K562 (cell line): ENCODE results near the gene CYTH1. TPM values are rescaled to one million over a fixed set of nuclear protein-coding genes. Genes with fewer than 3 reads are reported as not detected.

ENCODE experiments used
- ATAC-seq: fragments of 200-7000 bp; cut with Tn5 transposase; 3 replicates; pipeline ENCODE4 v1.9.1; 2020; ENCODE audit warnings: moderate library complexity
- BruUV-seq: library from RNA; stranded (reverse); fragments of 400-500 nt; replicated peaks from 2 replicates; lab custom pipeline; 2021; lab: Mats Ljungman, UMichigan
- CTCF ChIA-PET: fragments of 300-600 bp; formaldehyde crosslinking; extraction: SDS; loops from one replicate; lab custom pipeline; 2021; ENCODE audit warnings: low intra/inter-chr PET ratio; lab: Yijun Ruan, JAX
- POLR2A ChIA-PET: fragments of 300-600, 350-650 bp; sonication (Branson Sonifier 250); formaldehyde crosslinking; extraction: SDS; loops from one replicate; lab custom pipeline; 2021; ENCODE audit warnings: antibody characterized with exemption, inconsistent platforms; lab: Yijun Ruan, JAX
- DNase-seq, 4 experiments: peaks; one replicate each; pipeline versions ENCODE4 v3.0.0 to v3.0.0-alpha.2; 2011 to 2018; ENCODE audit warnings: low spot score in 3 of 4, mixed read lengths in 3 of 4; ENCODE audit errors: extremely low read depth in 1 of 4
- FAIRE-seq: peaks from 2 replicates; lab custom pipeline; 2011; peaks lifted over from hg19 to GRCh38; lab: Jason Lieb, UNC
- H2AFZ ChIP-seq: 2 replicates; pipeline ENCODE4 v1.6.0; 2011; ENCODE audit warnings: low read depth, low read length, control low read depth, inconsistent platforms
- H3K27ac ChIP-seq: fragments of 200-600 bp; 3 replicates; pipeline ENCODE4 v1.8.0; 2011; ENCODE audit warnings: low read depth, mild to moderate bottlenecking, control low read depth, inconsistent platforms, low read length, moderate library complexity, mixed read lengths; ENCODE audit errors: extremely low read depth
- H3K27me3 ChIP-seq, 2 experiments: fragments of 300-600 bp in 1 of 2; 2 replicates in 1 of 2; 3 replicates in 1 of 2; pipeline versions ENCODE4 v1.6.0 to v1.8.0; 2011; ENCODE audit warnings: inconsistent platforms in 2 of 2, low read length in 2 of 2, mild to moderate bottlenecking in 1 of 2, mixed read lengths in 1 of 2, moderate library complexity in 1 of 2; ENCODE audit not compliant: control insufficient read depth in 2 of 2, insufficient read depth in 2 of 2
- H3K36me3 ChIP-seq: fragments of 300-600 bp; 3 replicates; pipeline ENCODE4 v1.8.0; 2011; ENCODE audit warnings: mild to moderate bottlenecking, low read length, inconsistent platforms; ENCODE audit not compliant: control insufficient read depth, insufficient read depth
- H3K4me1 ChIP-seq, 2 experiments: fragments of 200-600 bp in 1 of 2; replicated peaks in 1 of 2; 2 replicates in 1 of 2; 3 replicates in 1 of 2; pipeline versions ENCODE4 v1.5.1 to v1.8.0; 2011; ENCODE audit warnings: inconsistent platforms in 2 of 2, low read length in 2 of 2, mild to moderate bottlenecking in 1 of 2, mixed read lengths in 1 of 2, moderate library complexity in 1 of 2; ENCODE audit not compliant: control insufficient read depth in 2 of 2, insufficient read depth in 2 of 2
- H3K4me2 ChIP-seq: 2 replicates; pipeline ENCODE4 v1.6.1; 2011; ENCODE audit warnings: low read length, control low read depth, inconsistent platforms, mixed read lengths; ENCODE audit not compliant: insufficient read depth
- H3K4me3 ChIP-seq: fragments of 200-600 bp; sonication (generic), shearing (Covaris generic); 2 replicates; pipeline ENCODE4 v1.5.1; 2016; ENCODE audit warnings: control low read depth, inconsistent platforms
- H3K79me2 ChIP-seq: fragments of 200-600 bp; 3 replicates; pipeline ENCODE4 v1.8.0; 2011; ENCODE audit warnings: low read length, inconsistent platforms; ENCODE audit not compliant: control insufficient read depth, insufficient read depth
- H3K9ac ChIP-seq, 2 experiments: 2 replicates each; pipeline versions ENCODE4 v1.6.0 to v1.6.1; 2011; ENCODE audit warnings: low read depth in 2 of 2, low read length in 2 of 2, control low read depth in 1 of 2, inconsistent platforms in 1 of 2, mild to moderate bottlenecking in 1 of 2, mixed read lengths in 1 of 2; ENCODE audit not compliant: insufficient read depth in 1 of 2
- H3K9me1 ChIP-seq: one replicate; pipeline ENCODE4 v1.6.0; 2011; ENCODE audit warnings: inconsistent platforms, mild to moderate bottlenecking, low read length, moderate library complexity; ENCODE audit not compliant: control insufficient read depth, insufficient read depth
- H3K9me3 ChIP-seq: replicated peaks from 2 replicates; pipeline ENCODE4 v1.5.1; 2011; ENCODE audit warnings: low read depth, low read length, inconsistent platforms; ENCODE audit not compliant: control insufficient read depth, insufficient read depth
- H4K20me1 ChIP-seq: replicated peaks from 2 replicates; pipeline ENCODE4 v1.6.1; 2011; ENCODE audit warnings: low read length, inconsistent platforms, mixed read lengths; ENCODE audit not compliant: control insufficient read depth, insufficient read depth
- ARID1B ChIP-seq: fragments of 450-650 bp; IDR thresholded peaks from 2 replicates; pipeline ENCODE4 v1.6.1; 2016; ENCODE audit warnings: antibody characterized with exemption, mild to moderate bottlenecking, inconsistent platforms
- CEBPB ChIP-seq: fragments of 450-650 bp; IDR thresholded peaks from 2 replicates; pipeline ENCODE4 v1.6.1; 2016; ENCODE audit warnings: missing genetic modification characterization, missing compliant biosample characterization
- CEBPG ChIP-seq, 3 experiments: fragments of 200-800 bp in 1 of 3; sonication (Bioruptor generic) in 1 of 3; sonication (generic) in 1 of 3; formaldehyde crosslinking in 1 of 3; IDR thresholded peaks in 2 of 3; conservative IDR thresholded peaks in 1 of 3; 2 replicates each; pipeline versions ENCODE4 v1.6.1 to v1.8.0; 2016 to 2022; ENCODE audit warnings: missing compliant biosample characterization in 2 of 3, missing genetic modification characterization in 2 of 3, mild to moderate bottlenecking in 1 of 3, missing genetic modification reagents in 1 of 3
- E2F1 ChIP-seq: sonication (generic); formaldehyde crosslinking; IDR thresholded peaks from 2 replicates; pipeline ENCODE4 v1.8.1; 2023; ENCODE audit warnings: mild to moderate bottlenecking, missing genetic modification reagents, moderate library complexity
- FOXJ2 ChIP-seq: fragments of 200-800 bp; sonication (Bioruptor generic); IDR thresholded peaks from 2 replicates; pipeline ENCODE4 v1.6.1; 2016; ENCODE audit warnings: missing genetic modification characterization, missing compliant biosample characterization
- FOXJ3 ChIP-seq: sonication (generic); formaldehyde crosslinking; IDR thresholded peaks from 2 replicates; pipeline ENCODE4 v1.4.0; 2020; ENCODE audit warnings: mild to moderate bottlenecking, missing genetic modification reagents
- HEY1 ChIP-seq: fragments of 250-450 bp; sonication (Bioruptor Pico); IDR thresholded peaks from 2 replicates; pipeline ENCODE4 v1.5.0; 2020; ENCODE audit warnings: mild to moderate bottlenecking, moderate library complexity, borderline replicate concordance
- MYC ChIP-seq, 2 experiments: fragments of 250-450 bp in 1 of 2; sonication (Bioruptor Pico) in 1 of 2; IDR thresholded peaks; 2 replicates each; pipeline versions ENCODE4 v1.5.1 to v1.6.1; 2012 to 2021; ENCODE audit warnings: low read depth in 2 of 2, borderline replicate concordance in 1 of 2, improper control_type of control experiment in 1 of 2, low read length in 1 of 2, mild to moderate bottlenecking in 1 of 2, moderate library complexity in 1 of 2
- NFIC ChIP-seq: fragments of 450-650 bp; IDR thresholded peaks from 2 replicates; pipeline ENCODE4 v1.6.1; 2017; ENCODE audit warnings: mild to moderate bottlenecking, inconsistent platforms
- PHB ChIP-seq: fragments of 250-450 bp; sonication (Bioruptor Pico); IDR thresholded peaks from 2 replicates; pipeline ENCODE4 v1.5.0; 2021
- PRMT5 ChIP-seq: sonication (generic); formaldehyde crosslinking; IDR thresholded peaks from 2 replicates; pipeline ENCODE4 v1.5.0; 2020; ENCODE audit warnings: missing genetic modification reagents
- SIRT6 ChIP-seq: IDR thresholded peaks from one replicate; pipeline ENCODE4 v1.6.1; 2012; ENCODE audit warnings: low read depth, mild to moderate bottlenecking, control low read depth, inconsistent platforms, low read length, moderate library complexity
- TAL1 ChIP-seq: fragments of 450-650 bp; IDR thresholded peaks from 2 replicates; pipeline ENCODE4 v1.6.1; 2016; ENCODE audit warnings: mild to moderate bottlenecking
- ZBTB17 ChIP-seq: fragments of 450-650 bp; formaldehyde crosslinking; IDR thresholded peaks from 2 replicates; pipeline ENCODE4 v1.4.0; 2020; ENCODE audit warnings: mild to moderate bottlenecking
- WGBS: fragments of 100-300 bp; shearing (Covaris generic); methylation state at CpG from one replicate; pipeline ENCODE4 v1.1.6; 2016; ENCODE audit warnings: low coverage, mixed read lengths; ENCODE audit not compliant: insufficient coverage; ENCODE audit errors: missing lambda C conversion rate; 5-methylcytosine and 5-hydroxymethylcytosine counted together
- in situ Hi-C: fragments of 300-500 bp; cut with MboI; formaldehyde crosslinking; loops from 4 replicates; pipeline ENCODE4 v1.15.0; 2018; ENCODE audit warnings: inconsistent platforms, mixed read lengths
- intact Hi-C: fragments of 100-400 bp; cut with micrococcal nuclease; formaldehyde crosslinking; loops from 2 replicates; pipeline ENCODE4 v1.14.2; 2022
- polyA plus RNA-seq, 8 experiments: library from polyadenylated mRNA; depleted of rRNA in 4 of 8; stranded (reverse) in 5 of 8; unstranded in 3 of 8; fragments of >200 nt; fragmentation: Nextera tagmentation in 2 of 8; fragmentation: Illumina TruSeq in 1 of 8; extraction: Ambion mirVana in 2 of 8; extraction: Trizol in 1 of 8; gene quantifications; 2 replicates each; pipeline versions ENCODE4 v1.2.1 to v1.2.3, GENCODE V29; 2011 to 2014; ENCODE audit warnings: inconsistent platforms in 1 of 8, missing spikeins in 1 of 8
- total RNA-seq, 7 experiments: library from RNA; depleted of rRNA in 6 of 7; stranded (reverse); fragments of >200 nt in 6 of 7; fragmentation: Illumina TruSeq in 2 of 7; extraction: Trizol in 2 of 7; gene quantifications; 2 replicates each; pipeline versions ENCODE4 v1.2.1 to v1.2.3, GENCODE V29; 2011 to 2021; ENCODE audit warnings: low replicate concordance in 1 of 7
- TF ChIP-seq, protein P1 (sequence below): sonication (generic); formaldehyde crosslinking; IDR thresholded peaks from 2 replicates; pipeline ENCODE4 v1.8.1; 2022; ENCODE audit warnings: missing genetic modification reagents
- TF ChIP-seq, protein P2 (sequence below): fragments of 450-650 bp; IDR thresholded peaks from 2 replicates; pipeline ENCODE4 v1.6.1; 2017; ENCODE audit warnings: mild to moderate bottlenecking, moderate library complexity

Gene CYTH1
- total and polyA plus RNA-seq, 9 of the 15 experiments (the other 6 are each of a cell fraction or from before 2014, with no cell fraction given), result 0.52 to 27.7 (median 16.8) TPM

GRCh38 chr17:78759969-78760352, 22.1 kb downstream of the CYTH1 start (continued):
- no peak for TF ChIP-seq E2F1 (CRISPR knock-in tag)
- TF ChIP-seq ZBTB17, result no peak
- no peak for TF ChIP-seq ARID1B
- TF ChIP-seq, protein P1, sequence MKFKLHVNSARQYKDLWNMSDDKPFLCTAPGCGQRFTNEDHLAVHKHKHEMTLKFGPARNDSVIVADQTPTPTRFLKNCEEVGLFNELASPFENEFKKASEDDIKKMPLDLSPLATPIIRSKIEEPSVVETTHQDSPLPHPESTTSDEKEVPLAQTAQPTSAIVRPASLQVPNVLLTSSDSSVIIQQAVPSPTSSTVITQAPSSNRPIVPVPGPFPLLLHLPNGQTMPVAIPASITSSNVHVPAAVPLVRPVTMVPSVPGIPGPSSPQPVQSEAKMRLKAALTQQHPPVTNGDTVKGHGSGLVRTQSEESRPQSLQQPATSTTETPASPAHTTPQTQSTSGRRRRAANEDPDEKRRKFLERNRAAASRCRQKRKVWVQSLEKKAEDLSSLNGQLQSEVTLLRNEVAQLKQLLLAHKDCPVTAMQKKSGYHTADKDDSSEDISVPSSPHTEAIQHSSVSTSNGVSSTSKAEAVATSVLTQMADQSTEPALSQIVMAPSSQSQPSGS (CRISPR knock-in tag), result no peak

DNA sequence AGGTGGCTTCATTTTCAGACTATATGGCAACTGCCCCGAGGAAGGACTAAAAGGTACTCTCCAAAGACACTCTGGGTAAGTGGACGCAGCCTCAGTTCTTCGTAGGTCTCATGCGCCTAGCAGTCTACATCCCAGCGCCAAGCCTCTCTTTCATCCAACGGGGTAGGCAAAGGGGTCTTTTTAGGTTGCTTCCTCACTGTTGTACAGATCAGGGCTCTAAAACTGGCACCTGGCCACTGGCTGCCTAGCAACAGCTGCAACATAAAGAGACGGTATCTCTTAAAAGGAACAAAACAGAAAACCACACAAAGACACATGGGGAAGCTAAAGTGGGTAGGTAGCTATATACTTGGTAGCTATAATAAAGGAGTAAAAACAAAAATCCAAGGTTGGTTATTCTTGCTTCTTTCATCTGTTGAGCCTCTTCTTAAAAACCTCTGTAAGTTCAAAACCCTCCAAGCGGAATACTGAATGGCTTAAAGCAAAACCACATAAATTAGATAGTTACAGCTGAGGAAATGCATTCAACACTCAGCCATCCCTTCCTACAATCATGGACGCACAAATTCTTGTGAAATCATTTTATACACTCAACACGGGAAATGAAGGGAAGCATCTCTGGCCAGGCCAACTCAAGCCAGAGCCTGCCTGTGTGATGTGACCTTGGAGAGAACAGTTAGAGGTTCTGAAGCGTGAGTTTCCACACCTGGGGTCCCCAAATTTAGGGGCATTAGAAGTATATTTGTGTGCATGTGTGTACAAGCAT, 22.7 kb downstream of the CYTH1 start:
- POLR2A ChIA-PET, result interaction anchor here (0.7 kb wide), 1 partner anchor 99 kb away, joined by 3 read pairs; no protein-coding TSS in a partner anchor
- TF ChIP-seq HEY1 (CRISPR knock-in tag) (no peak), CEBPG (CRISPR knock-in tag; IDR thresholded peaks at IDR 0.05) (no peak), CEBPG (tag; conservative IDR thresholded peaks at IDR 0.05 in 1 of 2, IDR thresholded peaks at IDR 0.05 in 1 of 2) (no peak), CEBPB (0 out of 2 replicates have a peak, but pooled peaks have one; percentile 5), PHB (CRISPR knock-in tag) (no peak), TAL1 (no peak), MYC (IDR thresholded peaks at IDR 0.05; ENCODE audit: low read depth, low read length) (peak; percentile 5; the same call in 1 of the 2 replicates), MYC (CRISPR knock-in tag; IDR thresholded peaks at IDR 0.05; ENCODE audit: borderline replicate concordance, low read depth) (no peak), NFIC (peak; percentile 62), FOXJ3 (CRISPR knock-in tag) (peak; percentile 54; the same call in 1 of the 2 replicates), PRMT5 (CRISPR knock-in tag) (no peak), SIRT6 (no peak), FOXJ2 (tag) (peak; percentile 93)
- TF ChIP-seq, protein P2, sequence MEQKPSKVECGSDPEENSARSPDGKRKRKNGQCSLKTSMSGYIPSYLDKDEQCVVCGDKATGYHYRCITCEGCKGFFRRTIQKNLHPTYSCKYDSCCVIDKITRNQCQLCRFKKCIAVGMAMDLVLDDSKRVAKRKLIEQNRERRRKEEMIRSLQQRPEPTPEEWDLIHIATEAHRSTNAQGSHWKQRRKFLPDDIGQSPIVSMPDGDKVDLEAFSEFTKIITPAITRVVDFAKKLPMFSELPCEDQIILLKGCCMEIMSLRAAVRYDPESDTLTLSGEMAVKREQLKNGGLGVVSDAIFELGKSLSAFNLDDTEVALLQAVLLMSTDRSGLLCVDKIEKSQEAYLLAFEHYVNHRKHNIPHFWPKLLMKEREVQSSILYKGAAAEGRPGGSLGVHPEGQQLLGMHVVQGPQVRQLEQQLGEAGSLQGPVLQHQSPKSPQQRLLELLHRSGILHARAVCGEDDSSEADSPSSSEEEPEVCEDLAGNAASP, result no peak

More for the DNA sequence above, 22.7 kb downstream of the CYTH1 start:
- no TSS peak for BruUV-seq
- Histone ChIP-seq H3K9me3 (no peaks in the 10 kb centered on the region), H3K79me2 (peaks cover 49% of the 10 kb centered on the region), H3K4me3 (no peak overlapping the region), H3K27me3 (no peaks in the 10 kb centered on the region), H3K9ac (0 out of 4 replicates have a peak overlapping the region, but pooled peaks of 1 of the 2 experiments have one; percentile 32), H2AFZ (no peak overlapping the region), H3K4me1 (peaks cover 15 to 17% of the 10 kb centered on the region in 2 experiments; a peak in 4 of 5 replicates), H4K20me1 (peaks cover 3% of the 10 kb centered on the region; the same call in 1 of the 2 replicates), H3K4me2 (peak overlapping the region; percentile 57; the same call in 1 of the 2 replicates), H3K27ac (peak overlapping the region; percentile 42; the same call in 1 of the 3 replicates), H3K36me3 (no peaks in the 10 kb centered on the region), H3K9me1 (no peaks in the 10 kb centered on the region)
- in situ Hi-C loops, result no loop called here
- intact Hi-C loops, result no loop called here
- WGBS, result 54% methylated on average over 11 of the region's 11 CpGs
- CTCF ChIA-PET, result interaction anchor here (0.6 kb wide), 1 partner anchor 62 kb away, joined by 3 read pairs; no protein-coding TSS in a partner anchor
- no peak for FAIRE-seq
- ATAC-seq, result peak; percentile 66
- DNase-seq, result peak in 1 of 4 experiments; percentile 47
